Immature natural killer cell (primary cell): ENCODE results near the gene CAMK1D. TPM values are rescaled to one million over a fixed set of nuclear protein-coding genes. Genes with fewer than 3 reads are reported as not detected.
"Not testable (repeated sequence)": the region's sequence is repeated elsewhere in the genome, so short reads cannot be mapped to it uniquely, and the experiment has no call there.

Source experiments
- DNase-seq, 3 donors: peaks; one replicate each; pipeline ENCODE4 v3.0.0; 2022; ENCODE audit warnings: mixed read lengths in 1 of 3
- H3K27ac Mint-ChIP-seq, 6 donors: one replicate each; pipeline ENCODE4 v1.8.0; 2020; ENCODE audit warnings: mixed read lengths in 6 of 6, mild to moderate bottlenecking in 5 of 6, inconsistent platforms in 4 of 6, moderate library complexity in 3 of 6
- H3K27me3 Mint-ChIP-seq, 3 donors: one replicate each; pipeline ENCODE4 v1.8.0; 2020 to 2021; ENCODE audit warnings: low read depth in 3 of 3, mild to moderate bottlenecking in 3 of 3, mixed read lengths in 3 of 3, moderate library complexity in 3 of 3, inconsistent platforms in 1 of 3
- H3K36me3 Mint-ChIP-seq, 3 donors: one replicate each; pipeline ENCODE4 v1.8.0; 2020; ENCODE audit warnings: mixed read lengths in 3 of 3, inconsistent platforms in 2 of 3, mild to moderate bottlenecking in 2 of 3
- H3K4me1 Mint-ChIP-seq, 2 donors: one replicate each; pipeline ENCODE4 v1.8.0; 2020; ENCODE audit warnings: inconsistent platforms in 2 of 2, mild to moderate bottlenecking in 2 of 2, mixed read lengths in 2 of 2, moderate library complexity in 1 of 2
- H3K4me3 Mint-ChIP-seq, 5 donors: one replicate each; pipeline ENCODE4 v1.8.0; 2020; ENCODE audit warnings: mild to moderate bottlenecking in 5 of 5, mixed read lengths in 5 of 5, inconsistent platforms in 3 of 5, moderate library complexity in 3 of 5
- H3K9me3 Mint-ChIP-seq, 6 donors: one replicate each; pipeline ENCODE4 v1.8.0; 2020; ENCODE audit warnings: mild to moderate bottlenecking in 6 of 6, mixed read lengths in 6 of 6, inconsistent platforms in 4 of 6, moderate library complexity in 3 of 6
- polyA plus RNA-seq, 3 donors: library from polyadenylated mRNA; unstranded; fragments of 300-500 nt; fragmentation: Illumina TruSeq; gene quantifications; one replicate each; pipeline ENCODE4 v1.2.3, GENCODE V29; 2021

CAMK1D gene
- polyA plus RNA-seq, 3 donors from 2014 or later = 5.3 to 19.3 (median 7.7) TPM

DNA sequence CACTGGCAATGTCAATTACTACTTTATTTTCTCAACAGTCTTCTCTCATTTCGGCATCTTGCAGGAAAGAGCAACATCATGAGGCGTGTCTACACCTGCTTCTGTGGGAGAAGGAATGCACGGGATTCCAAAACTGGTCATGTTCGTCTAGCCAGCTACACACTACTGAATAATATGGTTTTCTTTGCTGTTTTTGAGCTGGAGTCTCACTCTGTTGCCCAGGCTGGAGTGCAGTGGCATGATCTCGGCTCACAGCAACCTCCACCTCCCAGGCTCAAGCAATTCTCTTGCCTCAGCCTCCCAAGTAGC lies 376.2 kb downstream of the CAMK1D start:
- H3K4me1 Mint-ChIP-seq, H3K36me3 Mint-ChIP-seq, H3K4me3 Mint-ChIP-seq, H3K27me3 Mint-ChIP-seq, DNase-seq, H3K9me3 Mint-ChIP-seq, H3K27ac Mint-ChIP-seq: not testable (repeated sequence)

- Mint-ChIP-seq H3K4me1 (no peaks in the 10 kb centered on the region), H3K9me3 (no peaks in the 10 kb centered on the region), H3K36me3 (no peaks in the 10 kb centered on the region), H3K27ac (no peak overlapping the region), H3K27me3 (no peaks in the 10 kb centered on the region), H3K4me3 (no peak overlapping the region)
- no peak for DNase-seq
These were observed 377.9 kb downstream of the CAMK1D start for GRCh38 chr10:12726971-12727831.

DNA sequence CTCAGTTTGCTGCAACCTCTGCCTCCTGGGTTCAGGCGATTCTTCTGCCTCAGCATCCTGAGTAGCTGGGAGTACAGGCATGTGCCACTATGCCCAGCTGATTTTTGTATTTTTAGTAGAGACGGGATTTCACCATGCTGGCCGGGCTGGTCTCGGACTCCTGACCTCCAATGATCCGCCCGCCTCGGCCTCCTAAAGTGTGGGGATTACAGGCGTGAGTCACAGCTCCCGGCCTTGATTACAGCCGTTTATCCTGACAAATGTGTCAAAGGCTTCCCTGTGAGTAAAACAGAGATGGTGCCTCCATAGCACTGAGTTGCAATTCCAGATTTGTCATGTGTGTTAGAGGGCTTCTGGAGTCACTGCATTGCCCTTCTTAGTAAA lies 378.5 kb downstream of the CAMK1D start:
- Mint-ChIP-seq H3K4me1 (no peaks in the 10 kb centered on the region), H3K4me3 (no peak overlapping the region), H3K27ac (no peak overlapping the region)

DNA sequence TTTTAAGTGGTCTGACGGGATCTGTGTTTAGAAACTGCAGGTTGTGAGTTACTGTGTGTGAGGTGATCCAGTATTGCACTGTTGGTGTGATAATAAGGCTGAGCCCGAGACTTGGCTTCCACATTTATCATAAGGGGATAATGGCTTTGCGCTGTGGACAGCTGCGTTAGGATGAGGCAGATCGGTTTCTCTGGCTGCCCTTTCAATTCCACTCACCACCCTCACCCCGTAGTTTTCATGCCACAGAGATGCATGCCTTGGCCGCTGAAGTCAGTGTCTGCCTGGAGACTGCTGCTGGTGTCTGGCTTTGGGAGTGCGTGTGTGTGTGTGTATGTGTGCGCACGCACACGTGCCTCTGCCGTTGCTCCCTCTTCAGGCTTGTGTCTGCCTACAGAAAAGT lies 379.1 kb downstream of the CAMK1D start:
- H3K27me3 Mint-ChIP-seq = no peaks in the 10 kb centered on the region
- no peak for DNase-seq
- no peaks in the 10 kb centered on the region for H3K36me3 Mint-ChIP-seq
- no peaks in the 10 kb centered on the region for H3K4me1 Mint-ChIP-seq
- no peaks in the 10 kb centered on the region for H3K9me3 Mint-ChIP-seq
- H3K27ac Mint-ChIP-seq = no peak overlapping the region
- no peak overlapping the region for H3K4me3 Mint-ChIP-seq

More for the DNA sequence above, 378.5 kb downstream of the CAMK1D start:
- no peak for DNase-seq
- no peaks in the 10 kb centered on the region for H3K36me3 Mint-ChIP-seq
- H3K9me3 Mint-ChIP-seq = no peaks in the 10 kb centered on the region
- no peaks in the 10 kb centered on the region for H3K27me3 Mint-ChIP-seq

GRCh38 chr10:12729885-12730284 lies 380.5 kb downstream of the CAMK1D start:
- Mint-ChIP-seq H3K4me1 (peaks cover 0 to 1% of the 10 kb centered on the region in 2 donors), H3K36me3 (no peaks in the 10 kb centered on the region), H3K4me3 (no peak overlapping the region), H3K27ac (no peak overlapping the region), H3K9me3 (no peaks in the 10 kb centered on the region), H3K27me3 (no peaks in the 10 kb centered on the region)
- no peak for DNase-seq

DNA sequence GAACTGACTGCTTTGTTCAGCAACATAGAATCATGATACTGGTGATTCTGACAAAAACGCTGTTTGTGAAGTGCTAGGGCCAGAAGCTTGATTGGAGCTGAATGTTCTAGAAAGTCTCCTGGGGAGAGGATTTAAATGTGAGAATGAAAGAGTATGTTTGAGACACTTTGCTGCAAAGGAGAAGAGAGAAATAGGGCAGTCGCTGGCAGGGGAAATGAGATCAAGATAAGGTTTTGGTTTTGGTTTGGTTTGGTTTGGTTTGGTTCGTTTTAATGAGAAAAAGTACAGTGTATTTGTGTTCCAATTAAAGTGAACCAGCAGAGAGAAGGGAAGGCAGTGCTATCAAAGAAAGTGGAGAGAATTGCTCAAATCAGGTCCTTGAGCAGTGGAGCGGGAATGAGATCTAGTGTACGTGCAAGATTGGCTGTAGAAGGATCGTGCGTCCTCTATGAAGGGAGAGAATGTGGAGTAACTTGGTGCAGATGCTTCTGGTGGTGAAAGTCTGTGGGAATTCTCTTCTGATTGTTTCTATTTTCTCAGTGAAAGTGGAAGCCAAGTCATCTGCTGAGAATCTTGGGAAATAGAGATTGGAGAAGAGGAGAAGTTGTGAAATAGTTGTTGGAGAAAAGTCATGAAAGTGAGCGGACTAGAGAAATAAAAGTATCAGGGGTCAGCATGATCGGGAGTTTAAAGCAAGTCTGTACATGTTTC lies 381.6 kb downstream of the CAMK1D start:
- no peak overlapping the region for H3K27ac Mint-ChIP-seq
- H3K27me3 Mint-ChIP-seq = no peaks in the 10 kb centered on the region
- H3K9me3 Mint-ChIP-seq = no peaks in the 10 kb centered on the region
- H3K36me3 Mint-ChIP-seq = no peaks in the 10 kb centered on the region
- peaks cover 0 to 1% of the 10 kb centered on the region in 2 donors for H3K4me1 Mint-ChIP-seq
- DNase-seq = no peak
- no peak overlapping the region for H3K4me3 Mint-ChIP-seq

DNA sequence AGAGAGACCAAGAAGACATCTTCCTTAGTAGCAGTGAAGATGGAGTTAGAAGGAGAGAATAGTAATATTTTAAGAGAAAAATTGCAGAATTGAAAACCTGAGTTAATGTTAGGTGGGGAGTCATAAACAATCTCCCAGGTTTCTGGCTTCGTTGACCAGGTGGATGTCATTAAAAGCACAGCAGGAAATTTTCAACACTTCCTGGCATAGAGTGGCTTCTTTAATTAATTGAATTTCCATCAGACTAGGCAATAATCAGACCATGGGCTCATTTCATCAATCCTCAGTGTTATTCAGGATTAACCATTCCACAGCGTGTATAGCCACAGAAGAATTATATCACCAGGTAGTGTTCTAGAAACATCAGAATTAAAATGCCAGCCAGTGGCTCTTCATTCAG lies 383.9 kb downstream of the CAMK1D start:
- Mint-ChIP-seq H3K27ac (no peak overlapping the region), H3K27me3 (peaks cover 0 to 2% (median 0%) of the 10 kb centered on the region in 3 donors), H3K36me3 (no peaks in the 10 kb centered on the region), H3K4me3 (no peak overlapping the region), H3K4me1 (peaks cover 0 to 1% of the 10 kb centered on the region in 2 donors), H3K9me3 (no peaks in the 10 kb centered on the region)
- no peak for DNase-seq

DNA sequence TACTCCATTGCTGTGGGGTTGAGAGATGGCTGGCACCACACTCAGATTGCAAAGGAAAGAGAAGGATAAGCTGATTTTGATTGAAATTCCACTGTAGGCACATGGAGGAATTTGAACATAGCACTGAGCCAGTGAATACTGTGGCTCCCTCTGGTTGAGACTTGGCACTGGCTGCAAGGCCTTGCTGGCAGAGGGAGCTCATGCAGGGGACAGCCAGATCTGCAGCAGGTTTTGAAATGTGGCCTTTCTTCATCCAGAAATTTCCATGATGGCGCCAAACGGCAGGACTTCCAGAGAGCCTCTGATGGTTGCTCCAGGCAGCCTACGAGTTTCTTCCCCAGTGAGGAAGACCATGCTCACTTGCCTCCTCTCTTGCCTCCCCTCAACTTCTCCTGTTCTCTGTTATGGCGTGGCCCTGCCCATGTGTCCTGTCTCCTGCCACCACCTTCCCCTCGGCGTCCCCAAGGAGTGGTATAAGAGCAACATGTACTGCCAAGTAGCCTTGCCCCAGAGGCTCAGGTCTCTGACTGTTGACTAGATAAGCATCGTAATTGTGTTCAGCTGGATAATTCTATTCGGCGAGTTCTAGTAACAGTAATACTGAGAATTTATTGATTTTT lies 386.6 kb downstream of the CAMK1D start:
- H3K9me3 Mint-ChIP-seq = no peaks in the 10 kb centered on the region
- peak overlapping the region in 1 of 6 donors; percentile 69 for H3K27ac Mint-ChIP-seq
- DNase-seq = no peak
- H3K4me1 Mint-ChIP-seq = peaks cover 0 to 1% of the 10 kb centered on the region in 2 donors
- H3K4me3 Mint-ChIP-seq = no peak overlapping the region
- H3K36me3 Mint-ChIP-seq = no peaks in the 10 kb centered on the region
- H3K27me3 Mint-ChIP-seq = peaks cover 0 to 2% (median 2%) of the 10 kb centered on the region in 3 donors

DNA sequence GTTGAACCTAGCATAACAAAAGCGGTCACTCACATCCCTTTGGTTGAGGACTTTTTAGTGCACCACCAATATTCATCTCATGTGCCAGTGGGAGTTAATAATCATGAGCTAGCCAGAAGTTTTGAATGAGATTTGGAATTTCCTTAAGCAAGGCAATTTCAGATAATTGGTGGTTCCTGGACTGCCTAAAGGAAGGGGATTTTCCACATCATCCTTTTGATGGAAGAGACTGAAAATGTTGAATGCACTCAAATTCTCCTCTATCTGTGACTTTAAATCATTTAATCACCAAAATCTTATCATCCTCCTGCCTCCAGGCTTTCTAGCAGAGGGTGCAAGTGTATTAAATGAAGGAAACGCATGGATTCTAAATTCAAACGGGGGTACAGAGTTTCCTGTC lies 391.5 kb downstream of the CAMK1D start:
- Mint-ChIP-seq H3K4me3 (no peak overlapping the region), H3K27ac (no peak overlapping the region), H3K4me1 (no peaks in the 10 kb centered on the region), H3K36me3 (no peaks in the 10 kb centered on the region), H3K27me3 (peaks cover 0 to 2% (median 2%) of the 10 kb centered on the region in 3 donors), H3K9me3 (no peaks in the 10 kb centered on the region)
- DNase-seq = no peak

- no peaks in the 10 kb centered on the region for H3K4me1 Mint-ChIP-seq
- H3K9me3 Mint-ChIP-seq = no peaks in the 10 kb centered on the region
- H3K36me3 Mint-ChIP-seq = no peaks in the 10 kb centered on the region
- peaks cover 0 to 2% (median 0%) of the 10 kb centered on the region in 3 donors for H3K27me3 Mint-ChIP-seq
- no peak overlapping the region for H3K27ac Mint-ChIP-seq
- no peak overlapping the region for H3K4me3 Mint-ChIP-seq
- DNase-seq = no peak
These were observed 392.0 kb downstream of the CAMK1D start for GRCh38 chr10:12741360-12741804.

- DNase-seq = no peak
- Mint-ChIP-seq H3K27ac (peak overlapping the region in 2 of 6 donors; percentile 31 to 37), H3K4me1 (peaks cover 0 to 2% of the 10 kb centered on the region in 2 donors)
These were observed 393.4 kb downstream of the CAMK1D start for GRCh38 chr10:12742771-12743170.

DNA sequence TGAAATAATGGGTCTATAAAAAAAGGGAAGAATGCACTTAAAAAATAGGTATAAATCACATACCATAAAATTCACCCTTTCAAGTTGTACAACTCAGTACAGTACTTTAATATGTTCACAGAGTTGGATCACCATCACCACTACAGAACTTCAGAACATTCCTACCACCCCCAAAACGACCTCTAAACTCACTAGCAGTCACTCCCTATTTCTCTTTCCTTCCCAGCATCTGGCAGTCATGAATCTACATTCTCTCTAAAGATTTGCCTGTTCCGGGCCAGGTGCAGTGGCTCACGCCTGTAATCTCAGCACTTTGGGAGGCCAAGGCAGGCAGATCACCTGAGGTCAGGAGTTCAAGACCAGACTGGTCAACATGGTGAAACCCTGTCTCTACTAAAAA lies 394.1 kb downstream of the CAMK1D start:
- H3K4me3 Mint-ChIP-seq, H3K36me3 Mint-ChIP-seq, DNase-seq, H3K9me3 Mint-ChIP-seq, H3K27me3 Mint-ChIP-seq, H3K4me1 Mint-ChIP-seq: not testable (repeated sequence)
- peak overlapping the region in 1 of 6 donors; percentile 24 for H3K27ac Mint-ChIP-seq

More at GRCh38 chr10:12742771-12743170, 393.4 kb downstream of the CAMK1D start:
- Mint-ChIP-seq H3K27me3 (peaks cover 0 to 2% (median 2%) of the 10 kb centered on the region in 3 donors), H3K36me3 (no peaks in the 10 kb centered on the region), H3K9me3 (no peaks in the 10 kb centered on the region), H3K4me3 (no peak overlapping the region)

- Mint-ChIP-seq H3K4me1 (peaks cover 0 to 2% of the 10 kb centered on the region in 2 donors), H3K4me3 (no peak overlapping the region), H3K36me3 (peaks cover 0 to 4% (median 0%) of the 10 kb centered on the region in 3 donors), H3K9me3 (no peaks in the 10 kb centered on the region), H3K27ac (peak overlapping the region in 1 of 6 donors; percentile 24), H3K27me3 (peaks cover 0 to 2% (median 2%) of the 10 kb centered on the region in 3 donors)
- no peak for DNase-seq
These were observed 394.6 kb downstream of the CAMK1D start for GRCh38 chr10:12743941-12744340.

- H3K4me1 Mint-ChIP-seq = peaks cover 0 to 3% of the 10 kb centered on the region in 2 donors
- no peak overlapping the region for H3K27ac Mint-ChIP-seq
- no peaks in the 10 kb centered on the region for H3K9me3 Mint-ChIP-seq
- no peak for DNase-seq
- H3K36me3 Mint-ChIP-seq = peaks cover 0 to 4% (median 0%) of the 10 kb centered on the region in 3 donors
- H3K27me3 Mint-ChIP-seq = peaks cover 0 to 4% (median 0%) of the 10 kb centered on the region in 3 donors
- H3K4me3 Mint-ChIP-seq = no peak overlapping the region
These were observed 398.8 kb downstream of the CAMK1D start for GRCh38 chr10:12748186-12748585.
